Stimulated activated CD8-positive, alpha-beta memory T cell treated with anti-CD3 and anti-CD28 coated beads, Interleukin-4, amount 100 ng/mL, for 48 hours (primary cell): ENCODE data around the gene TRIM63.
"Not testable (repeated sequence)": the region's sequence is repeated elsewhere in the genome, so short reads cannot be mapped to it uniquely, and the experiment has no call there.

Experiments used
- DNase-seq: peaks from one replicate; pipeline ENCODE4 v3.0.0-alpha.2; 2020

The TRIM63 gene

GRCh38 chr1:26067432-26067911 lies at the start of gene TRIM63:
Gene TRIM63, minus strand, starts transcription at chr1:26067630. Its CDS starts 136 bp downstream, at chr1:26067494.
- DNase-seq, result no peak

- no peak for DNase-seq
Observed at GRCh38 chr1:26114165-26114927, 46.9 kb upstream of the TRIM63 start.

GRCh38 chr1:26112407-26112775 lies 45.0 kb upstream of the TRIM63 start:
- DNase-seq, result no peak

- DNase-seq, result peak; percentile 96
Observed at GRCh38 chr1:26111530-26112406, 44.3 kb upstream of the TRIM63 start, which contains the start of gene PDIK1L. Gene PDIK1L, plus strand, starts transcription at chr1:26111824. Its CDS starts 2,485 bp downstream, at chr1:26114309.

GRCh38 chr1:26110731-26111529 lies 43.5 kb upstream of the TRIM63 start:
- DNase-seq, result peak; percentile 79

GRCh38 chr1:26109229-26110164 lies 42.1 kb upstream of the TRIM63 start:
- DNase-seq, result no peak

- DNase-seq, result not testable (repeated sequence)
Observed at GRCh38 chr1:26105226-26105548, 37.8 kb upstream of the TRIM63 start.

- no peak for DNase-seq
Observed at GRCh38 chr1:26102526-26102925, 35.1 kb upstream of the TRIM63 start.

GRCh38 chr1:26102119-26102518 lies 34.7 kb upstream of the TRIM63 start:
- no peak for DNase-seq

- DNase-seq, result not testable (repeated sequence)
Observed at GRCh38 chr1:26100204-26100603, 32.8 kb upstream of the TRIM63 start.

GRCh38 chr1:26099780-26100179 lies 32.4 kb upstream of the TRIM63 start:
- no peak for DNase-seq

GRCh38 chr1:26098602-26099001 lies 31.2 kb upstream of the TRIM63 start:
- DNase-seq, result no peak

GRCh38 chr1:26097696-26098095 lies 30.3 kb upstream of the TRIM63 start:
- no peak for DNase-seq

GRCh38 chr1:26096471-26096870 lies 29.0 kb upstream of the TRIM63 start:
- DNase-seq, result no peak

- no peak for DNase-seq
Observed at GRCh38 chr1:26094677-26095383, 27.4 kb upstream of the TRIM63 start.

- no peak for DNase-seq
Observed at GRCh38 chr1:26094076-26094669, 26.7 kb upstream of the TRIM63 start.

GRCh38 chr1:26093569-26093968 lies 26.1 kb upstream of the TRIM63 start:
- not testable (repeated sequence) for DNase-seq

- DNase-seq, result no peak
Observed at GRCh38 chr1:26092422-26092821, 25.0 kb upstream of the TRIM63 start.

GRCh38 chr1:26090893-26091292 lies 23.5 kb upstream of the TRIM63 start:
- DNase-seq, result no peak

- no peak for DNase-seq
Observed at GRCh38 chr1:26089125-26089524, 21.7 kb upstream of the TRIM63 start.

GRCh38 chr1:26084844-26085243 lies 17.4 kb upstream of the TRIM63 start:
- no peak for DNase-seq
